Testis (tissue), 3 donors: ENCODE data around the gene FAM25A. TPM values are rescaled to one million over a fixed set of nuclear protein-coding genes. Genes with fewer than 3 reads are reported as not detected.
A peak's percentile ranks its signal among the peaks of the same experiment; 100 is the strongest.
"Not testable (repeated sequence)": the region's sequence is repeated elsewhere in the genome, so short reads cannot be mapped to it uniquely, and the experiment has no call there.

Experiments
- DNase-seq: peaks from one replicate; pipeline ENCODE4 v3.0.0-alpha.2; 2019
- H3K27ac ChIP-seq, 2 donors: fragments of 200-600 bp; sonication (generic); one replicate each; pipeline ENCODE4 v1.5.1; 2019
- H3K27me3 ChIP-seq: fragments of 200-600 bp; sonication (generic); one replicate; pipeline ENCODE4 v1.5.1; 2019
- H3K36me3 ChIP-seq: fragments of 200-600 bp; sonication (generic); one replicate; pipeline ENCODE4 v1.5.1; 2017; ENCODE audit warnings: low read depth; ENCODE audit errors: missing control alignments
- H3K4me1 ChIP-seq: fragments of 200-600 bp; sonication (generic); one replicate; pipeline ENCODE4 v1.5.1; 2019
- H3K4me3 ChIP-seq, 2 donors: fragments of 200-600 bp; sonication (generic); one replicate each; pipeline ENCODE4 v1.5.1; 2017 to 2019
- H3K9me3 ChIP-seq: fragments of 200-600 bp; sonication (generic); one replicate; pipeline ENCODE4 v1.5.1; 2017
- POLR2A ChIP-seq: fragments of 450-650 bp; IDR thresholded peaks from one replicate; pipeline ENCODE4 v1.6.1; 2017; ENCODE audit warnings: antibody characterized with exemption, mild to moderate bottlenecking, moderate library complexity
- WGBS, 2 donors: methylation state at CpG; one replicate each; pipeline ENCODE4 v1.1.5; 2018; 5-methylcytosine and 5-hydroxymethylcytosine counted together
- intact Hi-C: fragments of 100-400 bp; cut with DNase I; formaldehyde crosslinking; loops from one replicate; pipeline ENCODE4 v1.15.1; 2023; ENCODE audit warnings: low total_unique reads
- polyA plus RNA-seq: library from polyadenylated mRNA; stranded (reverse); fragments of 350-450 nt; fragmentation: Illumina TruSeq; extraction: RNeasy Lipid Tissue Mini Kit (QIAGEN cat#74804); gene quantifications from one replicate; pipeline ENCODE4 v1.2.3, GENCODE V29; 2014; ENCODE audit warnings: low read depth, low replicate concordance; ENCODE audit not compliant: insufficient read depth
- total RNA-seq, 2 donors: library from RNA; depleted of rRNA; stranded (reverse); fragments of >200 nt; gene quantifications; one replicate each; pipeline ENCODE4 v1.2.3, GENCODE V29; 2016
- TF ChIP-seq, protein P1 (sequence below), 3 experiments: fragments of 450-650 bp in 2 of 3; fragments of 200-600 bp in 1 of 3; sonication (generic) in 1 of 3; IDR thresholded peaks; one replicate each; pipeline ENCODE4 v1.5.1; 2016 to 2019; ENCODE audit warnings: antibody characterized with exemption in 3 of 3, mild to moderate bottlenecking in 2 of 3, moderate library complexity in 1 of 3

FAM25A gene
- total and polyA plus RNA-seq, 3 donors from 2014 or later = not detected

DNA sequence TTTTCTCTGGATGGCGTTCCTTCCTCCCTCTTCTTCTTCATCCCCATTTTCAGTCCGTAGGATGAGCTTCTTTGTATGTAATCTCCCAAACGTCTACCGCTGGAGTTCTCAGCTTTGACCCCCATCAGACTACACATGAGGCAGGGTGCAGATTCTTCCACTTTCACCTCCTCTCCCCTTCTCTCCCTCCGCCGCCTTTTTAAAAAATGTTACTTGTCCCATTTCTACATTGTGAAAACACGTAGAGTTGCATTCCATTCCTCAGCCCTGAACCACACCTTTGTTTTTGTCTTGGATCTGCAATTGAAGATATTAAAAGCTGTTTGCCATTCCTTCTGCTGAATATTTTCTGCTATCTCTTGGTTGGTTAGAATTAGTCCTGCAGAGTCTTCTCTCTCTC, 45.6 kb upstream of the FAM25A start:
- no peaks in the 10 kb centered on the region for H3K36me3 ChIP-seq
- intact Hi-C loops = loop anchor here (10.0 kb wide), 1 partner anchor 120 kb away; the partner anchor contains the start of genes GLUD1 and SHLD2
- peaks cover 11% of the 10 kb centered on the region for H3K4me1 ChIP-seq
- no peaks in the 10 kb centered on the region for H3K9me3 ChIP-seq
- no peak for DNase-seq
- peak overlapping the region; percentile 34 to 98 for H3K27ac ChIP-seq
- WGBS, 2 donors = 59 to 60% methylated on average over 7 of the region's 7 CpGs
- no peaks in the 10 kb centered on the region for H3K27me3 ChIP-seq
- no peak overlapping the region for H3K4me3 ChIP-seq
- TF ChIP-seq, protein P1, sequence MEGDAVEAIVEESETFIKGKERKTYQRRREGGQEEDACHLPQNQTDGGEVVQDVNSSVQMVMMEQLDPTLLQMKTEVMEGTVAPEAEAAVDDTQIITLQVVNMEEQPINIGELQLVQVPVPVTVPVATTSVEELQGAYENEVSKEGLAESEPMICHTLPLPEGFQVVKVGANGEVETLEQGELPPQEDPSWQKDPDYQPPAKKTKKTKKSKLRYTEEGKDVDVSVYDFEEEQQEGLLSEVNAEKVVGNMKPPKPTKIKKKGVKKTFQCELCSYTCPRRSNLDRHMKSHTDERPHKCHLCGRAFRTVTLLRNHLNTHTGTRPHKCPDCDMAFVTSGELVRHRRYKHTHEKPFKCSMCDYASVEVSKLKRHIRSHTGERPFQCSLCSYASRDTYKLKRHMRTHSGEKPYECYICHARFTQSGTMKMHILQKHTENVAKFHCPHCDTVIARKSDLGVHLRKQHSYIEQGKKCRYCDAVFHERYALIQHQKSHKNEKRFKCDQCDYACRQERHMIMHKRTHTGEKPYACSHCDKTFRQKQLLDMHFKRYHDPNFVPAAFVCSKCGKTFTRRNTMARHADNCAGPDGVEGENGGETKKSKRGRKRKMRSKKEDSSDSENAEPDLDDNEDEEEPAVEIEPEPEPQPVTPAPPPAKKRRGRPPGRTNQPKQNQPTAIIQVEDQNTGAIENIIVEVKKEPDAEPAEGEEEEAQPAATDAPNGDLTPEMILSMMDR (IDR thresholded peaks at IDR 0.05) = no peak
- TF ChIP-seq POLR2A = no peak

DNA sequence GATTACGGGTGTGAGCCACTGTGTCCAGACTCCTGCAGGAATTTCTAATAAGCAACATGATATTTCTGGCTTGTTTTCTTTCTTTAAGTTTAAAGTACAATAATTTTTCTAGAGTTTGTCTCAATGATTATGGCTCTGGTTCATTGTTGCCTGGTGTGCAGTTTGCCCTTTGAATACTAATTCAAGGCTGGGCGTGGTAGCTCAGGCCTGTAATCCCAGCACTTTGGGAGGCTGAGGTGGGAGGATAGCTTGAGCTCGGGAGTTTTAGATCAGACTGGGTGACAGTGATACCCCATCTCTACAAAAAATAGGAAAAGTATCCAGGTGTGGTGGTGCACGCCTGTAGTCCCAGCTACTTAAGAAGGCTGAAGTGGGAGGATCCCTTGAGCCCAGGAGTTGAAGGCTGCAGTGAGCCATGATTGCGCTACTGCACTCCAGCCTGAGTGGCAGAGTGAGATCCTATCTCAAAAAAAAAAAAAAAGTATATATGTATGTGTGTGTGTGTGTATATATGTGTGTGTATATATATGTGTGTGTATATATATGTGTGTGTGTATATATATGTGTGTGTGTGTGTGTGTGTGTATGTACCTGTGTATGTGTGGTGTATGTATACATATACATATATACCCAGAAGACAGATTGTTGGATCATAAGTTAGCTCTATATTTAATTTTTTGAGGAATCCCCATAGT, 43.6 kb upstream of the FAM25A start:
- no peaks in the 10 kb centered on the region for H3K36me3 ChIP-seq
- intact Hi-C loops = loop anchor here (10.0 kb wide), 1 partner anchor 118 kb away; the partner anchor contains the start of genes GLUD1 and SHLD2
- H3K4me1 ChIP-seq = peaks cover 25% of the 10 kb centered on the region
- DNase-seq = no peak
- H3K4me3 ChIP-seq = no peak overlapping the region
- TF ChIP-seq POLR2A = no peak
- TF ChIP-seq, protein P1 (IDR thresholded peaks at IDR 0.05) = no peak
- no peaks in the 10 kb centered on the region for H3K9me3 ChIP-seq
- no peaks in the 10 kb centered on the region for H3K27me3 ChIP-seq
- 92 to 97% methylated on average over 5 of the region's 5 CpGs for WGBS, 2 donors
- H3K27ac ChIP-seq = no peak overlapping the region

DNA sequence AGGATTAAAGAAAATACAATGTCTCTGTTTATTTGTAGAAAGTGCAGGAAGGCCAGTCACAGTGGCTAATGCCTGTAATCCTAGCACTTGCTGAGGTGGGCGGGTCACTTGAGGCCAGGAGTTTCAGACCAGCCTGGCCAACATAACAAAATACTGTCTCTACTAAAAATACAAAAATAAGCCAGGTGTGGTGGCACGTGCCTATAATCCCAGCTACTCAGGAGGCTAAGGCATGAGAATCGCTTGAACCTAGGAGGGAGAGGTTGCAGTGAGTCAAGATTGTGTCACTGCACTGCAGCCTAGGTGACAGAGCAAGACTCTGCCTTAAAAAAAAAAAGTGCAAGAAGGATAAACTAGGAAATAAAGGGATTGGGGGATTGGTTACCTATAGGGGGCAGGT, 41.6 kb upstream of the FAM25A start:
- peak overlapping the region; percentile 51 to 86 for H3K27ac ChIP-seq
- peaks cover 18% of the 10 kb centered on the region for H3K4me1 ChIP-seq
- not testable (repeated sequence) for H3K36me3 ChIP-seq, H3K27me3 ChIP-seq, H3K9me3 ChIP-seq, H3K4me3 ChIP-seq, DNase-seq
- 72 to 80% methylated on average over 3 of the region's 3 CpGs for WGBS, 2 donors
- intact Hi-C loops = loop anchor here (10.0 kb wide), 1 partner anchor 116 kb away; the partner anchor contains the start of genes GLUD1 and SHLD2

DNA sequence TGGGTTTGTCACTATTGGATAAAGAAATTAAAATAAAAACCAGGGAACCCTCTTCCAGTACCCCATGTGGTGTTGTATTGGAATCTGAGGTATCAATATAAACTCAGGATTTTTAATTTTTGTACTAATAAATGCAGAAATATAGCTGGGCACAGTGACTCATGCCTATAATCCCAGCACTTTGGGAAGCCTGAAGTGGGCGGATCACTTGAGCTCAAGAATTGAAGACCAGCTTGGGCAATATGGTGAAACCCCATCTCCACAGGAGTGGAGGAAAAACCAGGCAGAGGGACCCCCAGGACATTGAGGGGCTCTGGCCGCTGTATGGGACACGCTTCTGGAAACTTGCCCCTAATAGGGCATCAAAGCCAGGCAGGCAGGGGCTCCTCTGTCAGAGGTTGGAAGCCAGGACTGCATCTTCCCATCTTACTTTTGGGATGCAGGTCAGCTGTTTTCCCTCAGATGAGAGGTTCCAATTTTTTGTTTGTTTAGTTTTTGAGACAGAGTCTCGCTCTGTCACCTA, 40.7 kb upstream of the FAM25A start:
- WGBS, 2 donors = 72 to 79% methylated on average over 4 of the region's 4 CpGs
- Histone ChIP-seq H3K36me3 (no peaks in the 10 kb centered on the region), H3K9me3 (no peaks in the 10 kb centered on the region), H3K4me1 (peaks cover 18% of the 10 kb centered on the region), H3K27ac (peak overlapping the region; percentile 56 to 86), H3K27me3 (no peaks in the 10 kb centered on the region), H3K4me3 (no peak overlapping the region)
- TF ChIP-seq, protein P1 (IDR thresholded peaks at IDR 0.05) = no peak
- TF ChIP-seq POLR2A = no peak
- DNase-seq = no peak
- intact Hi-C loops = loop anchor here (10.0 kb wide), 1 partner anchor 115 kb away; the partner anchor contains the start of genes GLUD1 and SHLD2

DNA sequence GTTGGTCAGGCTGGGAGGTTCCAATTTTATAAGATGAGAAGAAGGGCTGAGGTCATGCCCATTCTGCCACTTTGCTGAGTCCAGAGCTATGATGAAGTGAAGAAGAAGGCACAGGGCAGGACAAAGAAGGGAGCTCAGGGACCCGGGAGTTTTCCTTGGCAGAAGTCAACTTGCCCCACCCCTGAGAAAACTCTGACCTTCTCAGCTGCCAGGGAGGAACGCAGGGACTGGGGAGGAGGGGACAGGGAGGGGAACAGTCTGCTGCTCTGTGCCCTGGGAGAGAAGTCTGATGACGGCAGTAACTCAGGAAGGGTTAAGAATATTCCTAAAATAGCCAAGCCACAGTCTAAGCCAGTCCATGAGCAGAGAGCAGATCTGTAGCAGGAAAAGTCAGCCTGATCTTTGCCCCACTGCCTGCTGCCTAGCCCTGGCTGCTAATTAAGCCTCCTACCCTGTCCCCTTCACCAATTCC, 40.1 kb upstream of the FAM25A start:
- DNase-seq = no peak
- H3K9me3 ChIP-seq = no peaks in the 10 kb centered on the region
- 25 to 50% methylated on average over 3 of the region's 3 CpGs for WGBS, 2 donors
- H3K4me3 ChIP-seq = no peak overlapping the region
- peaks cover 18% of the 10 kb centered on the region for H3K4me1 ChIP-seq
- peak overlapping the region; percentile 56 to 86 for H3K27ac ChIP-seq
- no peaks in the 10 kb centered on the region for H3K36me3 ChIP-seq
- intact Hi-C loops = loop anchor here (10.0 kb wide), 1 partner anchor 115 kb away; the partner anchor contains the start of genes GLUD1 and SHLD2
- H3K27me3 ChIP-seq = no peaks in the 10 kb centered on the region
- no peak for TF ChIP-seq POLR2A
- TF ChIP-seq, protein P1 (IDR thresholded peaks at IDR 0.05) = no peak

DNA sequence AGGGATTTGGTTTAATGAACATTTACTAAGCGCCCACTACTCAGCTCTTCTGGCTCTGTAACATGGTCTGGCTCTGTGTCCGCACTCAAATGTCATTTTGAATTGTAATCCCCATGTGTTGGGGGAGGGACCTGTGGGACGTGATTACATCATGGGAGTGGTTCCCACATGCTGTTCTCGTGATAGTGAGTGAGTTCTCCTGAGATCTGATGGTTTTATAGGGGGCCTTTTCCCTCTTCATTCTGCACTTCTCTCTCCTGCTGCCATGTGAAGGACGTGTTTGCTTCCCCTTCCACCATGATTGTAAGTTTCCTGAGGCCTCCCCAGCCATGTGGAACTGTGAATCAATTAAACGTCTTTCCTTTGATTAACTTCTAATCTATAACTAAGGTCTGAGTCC, 39.1 kb upstream of the FAM25A start:
- H3K9me3 ChIP-seq, H3K36me3 ChIP-seq, H3K27me3 ChIP-seq, DNase-seq, intact Hi-C loops, H3K4me3 ChIP-seq: not testable (repeated sequence)
- Histone ChIP-seq H3K27ac (peak overlapping the region in 1 of 2 donors; percentile 86), H3K4me1 (peaks cover 18% of the 10 kb centered on the region)
- 66 to 82% methylated on average over 6 of the region's 6 CpGs for WGBS, 2 donors
